Breast epithelium (tissue), 4 donors: ENCODE measurements around the gene CEP85L. TPM values are rescaled to one million over a fixed set of nuclear protein-coding genes. Genes with fewer than 3 reads are reported as not detected.

Source experiments
- DNase-seq, 2 donors: peaks; one replicate each; pipeline ENCODE4 v3.0.0-alpha.2; 2019; ENCODE audit warnings: low spot score in 2 of 2
- H3K27ac ChIP-seq, 2 donors: fragments of 200-600 bp; sonication (generic) in 1 of 2; one replicate each; pipeline ENCODE4 v1.5.1; 2016 to 2019; ENCODE audit warnings: mild to moderate bottlenecking in 1 of 2
- H3K27me3 ChIP-seq, 2 donors: fragments of 200-600 bp; sonication (generic) in 1 of 2; one replicate each; pipeline versions ENCODE4 v1.5.1 to v1.6.0; 2017 to 2019; ENCODE audit warnings: control low read depth in 1 of 2, mild to moderate bottlenecking in 1 of 2
- H3K36me3 ChIP-seq: fragments of 200-600 bp; one replicate; pipeline ENCODE4 v1.5.1; 2019
- H3K4me1 ChIP-seq, 2 donors: fragments of 200-600 bp; sonication (generic); one replicate each; pipeline ENCODE4 v1.5.1; 2016 to 2019; ENCODE audit warnings: control low read depth in 1 of 2
- H3K4me3 ChIP-seq, 3 donors: fragments of 200-600 bp; sonication (generic); 1 replicate in 2 of 3; 2 replicates in 1 of 3; pipeline ENCODE4 v1.5.1; 2016 to 2019; ENCODE audit warnings: mild to moderate bottlenecking in 3 of 3, moderate library complexity in 2 of 3
- H3K9me3 ChIP-seq, 2 donors: fragments of 200-600 bp; sonication (generic) in 1 of 2; one replicate each; pipeline ENCODE4 v1.5.1; 2016 to 2019; ENCODE audit warnings: control low read depth in 1 of 2
- CTCF ChIP-seq, 3 donors: fragments of 450-650 bp; IDR thresholded peaks; one replicate each; pipeline ENCODE4 v1.5.1; 2016 to 2017; ENCODE audit warnings: antibody characterized with exemption in 3 of 3, mild to moderate bottlenecking in 3 of 3, moderate library complexity in 3 of 3
- POLR2A ChIP-seq: fragments of 450-650 bp; IDR thresholded peaks from one replicate; pipeline ENCODE4 v1.6.1; 2016; ENCODE audit warnings: antibody characterized with exemption, mild to moderate bottlenecking, moderate library complexity
- POLR2AphosphoS5 ChIP-seq, 3 donors: sonication (generic); formaldehyde crosslinking; IDR thresholded peaks; one replicate each; pipeline ENCODE4 v1.6.1; 2017; ENCODE audit warnings: antibody characterized with exemption in 3 of 3
- intact Hi-C: fragments of 100-400 bp; cut with DNase I; formaldehyde crosslinking; loops from one replicate; pipeline ENCODE4 v1.15.1; 2023; ENCODE audit warnings: low total_unique reads
- total RNA-seq, 3 donors: library from RNA; depleted of rRNA; stranded (reverse); fragments of >200 nt; gene quantifications; one replicate each; pipeline ENCODE4 v1.1.0, GENCODE V29; 2016

CEP85L gene
- total RNA-seq, 3 donors from 2014 or later, result 12.7 to 17.3 (median 15.7) TPM

DNA sequence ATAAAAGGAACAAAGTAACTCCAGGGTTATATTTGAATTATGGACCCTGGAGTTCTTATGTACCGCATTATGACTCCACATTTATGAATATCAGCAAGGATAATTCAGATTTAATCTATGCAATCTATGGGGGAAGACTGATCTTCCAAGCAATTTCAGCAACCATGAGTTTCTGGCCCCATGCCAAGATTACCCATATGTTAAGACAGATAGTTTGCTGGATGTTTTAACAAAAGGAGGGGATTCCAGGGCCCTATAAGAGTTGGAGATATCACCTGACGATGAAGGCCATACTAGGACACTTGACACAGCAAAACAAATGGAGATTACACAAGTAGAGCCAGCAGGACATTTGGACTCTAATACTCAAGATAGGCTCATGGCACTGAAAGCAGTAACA is 149.2 kb downstream of the CEP85L start:
- no peak for DNase-seq
- H3K4me3 ChIP-seq, result no peak overlapping the region
- intact Hi-C loops, result no loop called here
- no peak overlapping the region for H3K27ac ChIP-seq
- no peak for TF ChIP-seq POLR2AphosphoS5 (IDR thresholded peaks at IDR 0.05)
- no peaks in the 10 kb centered on the region for H3K9me3 ChIP-seq
- no peaks in the 10 kb centered on the region for H3K27me3 ChIP-seq
- H3K4me1 ChIP-seq, result no peaks in the 10 kb centered on the region
- H3K36me3 ChIP-seq, result no peaks in the 10 kb centered on the region

DNA sequence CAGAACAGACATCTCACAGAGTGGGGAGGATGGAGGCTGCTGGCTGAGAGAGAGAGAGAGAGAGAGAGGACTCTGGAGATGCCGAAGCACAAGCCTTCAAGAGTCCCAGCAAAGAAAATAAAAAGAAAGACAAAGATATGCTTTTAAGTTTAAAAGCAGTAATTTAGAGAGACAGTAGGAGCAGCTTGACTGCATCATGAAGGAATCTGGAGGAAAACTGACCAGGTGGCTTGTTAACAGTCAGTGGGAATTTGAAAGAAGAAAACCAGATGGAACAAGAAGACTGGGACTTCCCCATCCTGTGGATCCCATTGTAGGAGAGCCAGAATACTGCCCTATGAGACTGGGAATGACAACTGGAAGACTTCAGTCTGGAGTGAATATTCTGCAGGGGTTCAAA is 149.6 kb downstream of the CEP85L start:
- no peak overlapping the region for H3K27ac ChIP-seq
- no peaks in the 10 kb centered on the region for H3K27me3 ChIP-seq
- DNase-seq, result no peak
- TF ChIP-seq POLR2A (no peak), CTCF (IDR thresholded peaks at IDR 0.05) (no peak), POLR2AphosphoS5 (IDR thresholded peaks at IDR 0.05) (no peak)
- no peaks in the 10 kb centered on the region for H3K9me3 ChIP-seq
- intact Hi-C loops, result no loop called here
- H3K4me3 ChIP-seq, result no peak overlapping the region
- no peaks in the 10 kb centered on the region for H3K36me3 ChIP-seq
- no peaks in the 10 kb centered on the region for H3K4me1 ChIP-seq

- intact Hi-C loops, result no loop called here
- Histone ChIP-seq H3K4me1 (no peaks in the 10 kb centered on the region), H3K27me3 (no peaks in the 10 kb centered on the region), H3K36me3 (no peaks in the 10 kb centered on the region), H3K27ac (no peak overlapping the region), H3K4me3 (no peak overlapping the region), H3K9me3 (no peaks in the 10 kb centered on the region)
- TF ChIP-seq POLR2A, result no peak
- no peak for TF ChIP-seq CTCF (IDR thresholded peaks at IDR 0.05)
- no peak for TF ChIP-seq POLR2AphosphoS5 (IDR thresholded peaks at IDR 0.05)
- no peak for DNase-seq
Measured at GRCh38 chr6:118501099-118501498, 150.3 kb downstream of the CEP85L start.

DNA sequence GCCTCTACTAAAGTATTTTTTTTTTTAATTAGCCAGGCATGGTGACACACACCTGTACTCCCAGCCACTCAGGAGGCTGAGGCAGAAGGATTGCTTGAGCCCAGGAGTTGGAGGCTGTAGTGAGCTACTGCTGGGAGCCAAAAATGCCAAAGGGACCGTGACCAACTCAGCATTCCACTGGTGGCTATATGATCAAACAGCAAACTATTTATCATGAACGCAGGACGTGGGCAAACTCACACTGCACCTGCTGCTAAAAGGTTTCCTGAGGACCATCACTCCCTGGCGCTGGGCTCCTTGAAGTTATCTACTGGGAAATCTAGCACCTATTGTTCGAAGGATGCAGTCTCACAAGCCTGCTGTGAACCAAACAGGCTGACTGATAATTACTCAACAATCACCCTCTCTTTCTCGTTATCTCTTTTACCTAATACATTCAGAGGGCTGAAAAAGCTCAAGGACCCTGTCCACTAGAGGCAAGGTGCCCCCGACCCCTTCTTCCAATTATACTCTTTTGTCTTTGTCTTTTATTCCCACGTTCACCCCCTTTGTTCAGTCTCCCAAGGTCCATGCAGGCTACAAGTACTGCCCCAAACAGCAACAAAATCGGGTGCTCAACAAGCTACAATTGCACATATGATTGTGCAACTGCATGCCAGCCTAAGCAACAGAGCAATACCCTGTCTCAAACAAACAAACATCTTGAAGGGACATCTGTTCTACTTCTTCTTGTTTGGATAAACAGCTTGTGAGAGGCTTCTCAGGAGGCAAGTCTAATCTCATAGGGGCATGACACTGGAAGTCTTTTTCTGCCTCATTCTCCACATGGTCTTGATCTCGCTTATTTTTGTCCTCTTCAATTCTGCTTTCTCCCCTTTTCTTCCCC is 151.0 kb downstream of the CEP85L start:
- H3K9me3 ChIP-seq, result no peaks in the 10 kb centered on the region
- H3K4me3 ChIP-seq, result no peak overlapping the region
- no peak overlapping the region for H3K27ac ChIP-seq
- TF ChIP-seq POLR2A (no peak), CTCF (IDR thresholded peaks at IDR 0.05) (no peak), POLR2AphosphoS5 (IDR thresholded peaks at IDR 0.05) (no peak)
- no peaks in the 10 kb centered on the region for H3K4me1 ChIP-seq
- H3K27me3 ChIP-seq, result no peaks in the 10 kb centered on the region
- intact Hi-C loops, result no loop called here
- H3K36me3 ChIP-seq, result no peaks in the 10 kb centered on the region
- no peak for DNase-seq

DNA sequence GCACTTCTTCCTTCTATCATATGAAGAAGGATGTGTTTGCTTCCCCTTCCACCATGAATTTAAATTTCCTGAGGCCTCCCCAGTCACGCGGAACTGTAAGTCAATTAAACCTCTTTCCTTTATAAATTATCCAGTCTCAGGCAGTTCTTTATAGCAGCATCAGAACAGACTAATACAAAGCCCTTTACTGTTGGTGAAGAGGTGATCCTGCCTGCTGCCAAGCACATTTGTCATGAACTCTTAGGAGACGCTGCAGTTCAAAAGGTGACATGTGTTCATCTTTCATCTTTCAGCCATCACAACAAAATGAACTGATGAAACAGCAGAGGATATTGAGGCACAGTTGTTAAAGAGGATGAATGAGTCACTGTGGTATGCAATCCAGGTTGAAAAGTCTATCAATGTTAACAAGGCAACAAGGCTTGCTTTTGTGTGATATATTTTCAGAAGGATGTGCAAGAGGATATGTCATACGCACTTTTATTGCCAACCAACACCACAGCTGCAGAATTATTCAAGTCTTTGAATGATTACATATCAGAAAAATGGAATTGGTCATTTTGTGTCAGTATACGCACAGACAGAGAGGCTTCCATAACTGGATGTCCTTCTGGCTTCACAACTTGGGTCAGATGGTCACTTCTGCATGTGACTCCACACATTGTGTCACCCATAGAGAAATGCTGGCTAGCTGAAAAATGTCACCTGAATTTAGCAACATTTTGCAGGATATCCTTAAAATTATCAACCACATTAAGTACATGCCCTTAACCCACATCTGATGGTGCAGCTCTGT is 155.7 kb downstream of the CEP85L start:
- DNase-seq, result no peak
- TF ChIP-seq CTCF (IDR thresholded peaks at IDR 0.05) (no peak), POLR2A (no peak), POLR2AphosphoS5 (IDR thresholded peaks at IDR 0.05) (no peak)
- H3K27ac ChIP-seq, result no peak overlapping the region
- H3K4me1 ChIP-seq, result no peaks in the 10 kb centered on the region
- no peak overlapping the region for H3K4me3 ChIP-seq
- intact Hi-C loops, result no loop called here
- H3K9me3 ChIP-seq, result no peaks in the 10 kb centered on the region
- H3K27me3 ChIP-seq, result no peaks in the 10 kb centered on the region
- H3K36me3 ChIP-seq, result no peaks in the 10 kb centered on the region
